Measurements from ENCODE around the gene NOX4.

The NOX4 gene

GRCh38 chr11:89490981-89491690 is at the start of gene NOX4:
NOX4 (minus strand) TSS chr11:89491375; CDS start chr11:89491246, 129 bp downstream.
- DNase-seq, result no peak

- DNase-seq, result no peak
These were observed 49.7 kb upstream of the NOX4 start for GRCh38 chr11:89540826-89541225.

- DNase-seq, result no peak
These were observed 46.8 kb upstream of the NOX4 start for GRCh38 chr11:89537936-89538335.

- no peak for DNase-seq
These were observed 45.8 kb upstream of the NOX4 start for GRCh38 chr11:89536926-89537325.

- DNase-seq, result no peak
These were observed 44.0 kb upstream of the NOX4 start for GRCh38 chr11:89535221-89535620.

- no peak for DNase-seq
These were observed 38.6 kb upstream of the NOX4 start for GRCh38 chr11:89529626-89530380.

GRCh38 chr11:89521792-89522191 is 30.6 kb upstream of the NOX4 start:
- DNase-seq, result no peak

- DNase-seq, result no peak
These were observed 30.1 kb upstream of the NOX4 start for GRCh38 chr11:89521294-89521693.

- DNase-seq, result no peak
These were observed 25.3 kb upstream of the NOX4 start for GRCh38 chr11:89516496-89516895.

- no peak for DNase-seq
These were observed 17.4 kb upstream of the NOX4 start for GRCh38 chr11:89508544-89508943.

GRCh38 chr11:89504270-89504669 is 13.1 kb upstream of the NOX4 start:
- DNase-seq, result no peak

GRCh38 chr11:89503422-89503821 is 12.2 kb upstream of the NOX4 start:
- no peak for DNase-seq

GRCh38 chr11:89502301-89502700 is 11.1 kb upstream of the NOX4 start:
- no peak for DNase-seq

GRCh38 chr11:89500336-89500735 is 9.2 kb upstream of the NOX4 start:
- DNase-seq, result no peak

- DNase-seq, result no peak
These were observed 7.8 kb upstream of the NOX4 start for GRCh38 chr11:89498845-89499448.

- no peak for DNase-seq
These were observed 4.8 kb upstream of the NOX4 start for GRCh38 chr11:89495951-89496350.

GRCh38 chr11:89493431-89493830 is 2.3 kb upstream of the NOX4 start:
- DNase-seq, result no peak

GRCh38 chr11:89490602-89490980 is 584 bp downstream of the NOX4 start:
- DNase-seq, result no peak

- no peak for DNase-seq
These were observed 1.2 kb downstream of the NOX4 start for GRCh38 chr11:89489930-89490329.

GRCh38 chr11:89487016-89487415 is 4.2 kb downstream of the NOX4 start:
- no peak for DNase-seq

- DNase-seq, result no peak
These were observed 6.3 kb downstream of the NOX4 start for GRCh38 chr11:89484896-89485295.

- no peak for DNase-seq
These were observed 14.0 kb downstream of the NOX4 start for GRCh38 chr11:89477175-89477574.

GRCh38 chr11:89463266-89463780 is 27.9 kb downstream of the NOX4 start:
- DNase-seq, result no peak

GRCh38 chr11:89458716-89459115 is 32.5 kb downstream of the NOX4 start:
- DNase-seq, result no peak
